Mesendoderm (in vitro differentiated cells): ENCODE results near the gene WDPCP.
"Not testable (repeated sequence)": the region's sequence is repeated elsewhere in the genome, so short reads cannot be mapped to it uniquely, and the experiment has no call there.

ENCODE experiments used
- DNase-seq: peaks from one replicate; pipeline ENCODE4 v3.0.0; 2013
- H2AK5ac ChIP-seq: 2 replicates; pipeline ENCODE4 v1.6.1; 2013; ENCODE audit warnings: low read length, inconsistent platforms
- H2BK120ac ChIP-seq: 2 replicates; pipeline ENCODE4 v1.6.1; 2013; ENCODE audit warnings: low read depth, mild to moderate bottlenecking, low read length, moderate library complexity, mixed read lengths
- H2BK15ac ChIP-seq: replicated peaks from 2 replicates; pipeline ENCODE4 v1.6.1; 2013; ENCODE audit warnings: low read depth, mild to moderate bottlenecking, moderate library complexity
- H2BK5ac ChIP-seq: 2 replicates; pipeline ENCODE4 v1.6.1; 2013; ENCODE audit warnings: low read length, inconsistent platforms
- H3K18ac ChIP-seq: 2 replicates; pipeline ENCODE4 v1.6.1; 2013; ENCODE audit warnings: mild to moderate bottlenecking, low read length, mixed read lengths
- H3K23ac ChIP-seq: one replicate; pipeline ENCODE4 v1.6.1; 2013; ENCODE audit warnings: low read length
- H3K27ac ChIP-seq: 2 replicates; pipeline ENCODE4 v1.5.1; 2013; ENCODE audit warnings: low read depth, mild to moderate bottlenecking, inconsistent platforms, low read length, moderate library complexity
- H3K27me3 ChIP-seq: 2 replicates; pipeline ENCODE4 v1.6.1; 2013; ENCODE audit warnings: low read length, control low read depth, mild to moderate bottlenecking, inconsistent platforms; ENCODE audit not compliant: insufficient read depth, poor library complexity
- H3K36me3 ChIP-seq: 2 replicates; pipeline ENCODE4 v1.6.1; 2013; ENCODE audit warnings: low read length, inconsistent platforms; ENCODE audit not compliant: control insufficient read depth, insufficient read depth
- H3K4ac ChIP-seq: one replicate; pipeline ENCODE4 v1.6.1; 2013; ENCODE audit warnings: low read depth, mild to moderate bottlenecking, low read length, moderate library complexity
- H3K4me1 ChIP-seq: 2 replicates; pipeline ENCODE4 v1.6.1; 2013; ENCODE audit warnings: low read depth, low read length, inconsistent platforms; ENCODE audit not compliant: control insufficient read depth
- H3K4me2 ChIP-seq: 2 replicates; pipeline ENCODE4 v1.6.1; 2013; ENCODE audit warnings: low read length
- H3K4me3 ChIP-seq: 2 replicates; pipeline ENCODE4 v1.5.1; 2013; ENCODE audit warnings: mild to moderate bottlenecking, low read length
- H3K56ac ChIP-seq: one replicate; pipeline ENCODE4 v1.6.1; 2013; ENCODE audit warnings: low read length
- H3K79me1 ChIP-seq: 2 replicates; pipeline ENCODE4 v1.6.1; 2013; ENCODE audit warnings: low read length, inconsistent platforms
- H3K79me2 ChIP-seq: 2 replicates; pipeline ENCODE4 v1.6.1; 2013; ENCODE audit warnings: mild to moderate bottlenecking, low read length; ENCODE audit not compliant: control insufficient read depth, insufficient read depth
- H3K9ac ChIP-seq: 2 replicates; pipeline ENCODE4 v1.6.1; 2013; ENCODE audit warnings: low read length, inconsistent platforms
- H4K5ac ChIP-seq: one replicate; pipeline ENCODE4 v1.6.1; 2013; ENCODE audit warnings: low read length
- H4K8ac ChIP-seq: one replicate; pipeline ENCODE4 v1.6.1; 2013; ENCODE audit warnings: low read depth, mild to moderate bottlenecking, control low read depth, low read length, moderate library complexity
- WGBS: extraction: QIAGEN DNeasy Blood & Tissue Kit; methylation state at CpG from one replicate; pipeline ENCODE4 v1.1.7; 2013; ENCODE audit warnings: low lambda C conversion rate, missing lambda C conversion rate; ENCODE audit not compliant: insufficient coverage; ENCODE audit errors: extremely low coverage; 5-methylcytosine and 5-hydroxymethylcytosine counted together

Gene WDPCP

DNA sequence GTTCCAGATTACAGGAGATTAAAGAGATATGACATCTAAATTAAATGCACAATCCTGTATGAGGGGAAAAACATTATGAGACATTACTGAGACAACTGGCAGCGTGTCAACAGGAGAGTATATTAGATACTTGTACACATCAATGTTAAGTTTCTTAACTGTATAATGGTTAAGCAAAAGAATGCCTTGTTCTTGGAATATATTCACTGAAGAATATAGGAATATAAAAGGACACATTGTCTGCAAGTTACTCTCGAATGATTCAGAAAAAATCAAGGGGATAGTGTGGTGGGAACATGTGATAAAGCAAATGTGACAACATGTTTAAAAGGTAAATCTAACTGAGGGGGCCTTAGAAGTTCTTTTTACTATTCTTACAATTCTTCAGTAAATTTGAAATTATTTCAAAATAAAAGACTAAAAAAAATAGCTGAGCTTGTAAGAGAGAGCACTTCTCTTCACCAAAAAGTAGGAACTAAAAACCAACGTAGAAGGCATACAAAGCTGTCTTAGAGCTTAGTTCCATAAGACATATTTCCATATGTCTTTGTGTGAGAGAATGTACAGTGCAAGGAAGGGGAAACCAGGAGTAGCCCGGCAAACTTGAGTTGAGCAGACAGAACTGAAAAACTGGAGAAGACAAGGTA lies 7.5 kb downstream of the WDPCP start:
- Histone ChIP-seq H3K23ac (no peak overlapping the region), H3K79me1 (no peaks in the 10 kb centered on the region), H4K5ac (no peak overlapping the region), H3K36me3 (no peaks in the 10 kb centered on the region), H2BK120ac (no peak overlapping the region), H3K4me1 (no peaks in the 10 kb centered on the region), H2BK15ac (peak overlapping the region; percentile 19), H3K4me3 (no peak overlapping the region), H3K79me2 (no peaks in the 10 kb centered on the region), H3K27me3 (no peaks in the 10 kb centered on the region), H3K18ac (peak overlapping the region; percentile 51), H3K4me2 (no peak overlapping the region), H3K9ac (no peak overlapping the region), H4K8ac (no peak overlapping the region), H2BK5ac (no peak overlapping the region), H3K56ac (no peak overlapping the region), H3K27ac (no peak overlapping the region), H3K4ac (no peak overlapping the region), H2AK5ac (no peak overlapping the region)
- DNase-seq = no peak
- no CpG with 5 or more reads among the region's 4 CpGs for WGBS

DNA sequence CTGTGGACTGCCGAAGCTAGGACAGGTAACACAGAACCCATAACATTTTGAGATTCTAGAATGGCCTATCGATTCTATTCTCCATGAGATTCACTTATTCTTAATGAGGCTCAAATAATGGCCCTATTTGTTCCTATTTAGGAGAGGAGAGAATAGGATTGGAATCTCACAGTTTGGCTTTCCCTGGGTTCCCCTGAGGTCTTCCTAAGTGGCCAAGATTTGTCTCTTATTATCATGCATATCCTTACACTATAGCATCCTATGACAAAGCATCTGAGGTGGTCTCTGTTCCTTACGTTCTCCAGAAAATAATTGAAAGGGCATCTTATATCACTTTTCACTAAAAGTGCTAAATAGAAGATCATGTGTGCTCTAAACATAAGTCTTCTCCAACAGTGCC lies 9.5 kb downstream of the WDPCP start:
- Histone ChIP-seq H3K79me2 (no peaks in the 10 kb centered on the region), H2AK5ac (no peak overlapping the region), H3K27me3 (no peaks in the 10 kb centered on the region), H4K8ac (no peak overlapping the region), H3K27ac (no peak overlapping the region), H3K56ac (no peak overlapping the region), H3K4ac (no peak overlapping the region), H3K4me3 (no peak overlapping the region), H3K79me1 (no peaks in the 10 kb centered on the region), H2BK15ac (no peak overlapping the region), H4K5ac (no peak overlapping the region), H3K36me3 (no peaks in the 10 kb centered on the region), H3K18ac (no peak overlapping the region), H3K23ac (no peak overlapping the region), H2BK120ac (no peak overlapping the region), H3K4me1 (no peaks in the 10 kb centered on the region), H2BK5ac (no peak overlapping the region), H3K4me2 (no peak overlapping the region), H3K9ac (no peak overlapping the region)
- no peak for DNase-seq
- WGBS = no CpG with 5 or more reads among the region's 3 CpGs

- Histone ChIP-seq H3K56ac (no peak overlapping the region), H3K4me1 (no peaks in the 10 kb centered on the region), H3K79me1 (no peaks in the 10 kb centered on the region), H3K27me3 (no peaks in the 10 kb centered on the region), H3K4me3 (no peak overlapping the region), H3K27ac (no peak overlapping the region), H3K9ac (no peak overlapping the region), H3K36me3 (no peaks in the 10 kb centered on the region), H2BK15ac (no peak overlapping the region), H3K4me2 (no peak overlapping the region), H2AK5ac (no peak overlapping the region), H4K8ac (no peak overlapping the region), H3K79me2 (no peaks in the 10 kb centered on the region), H3K4ac (no peak overlapping the region), H3K18ac (no peak overlapping the region), H4K5ac (no peak overlapping the region), H2BK5ac (no peak overlapping the region), H3K23ac (no peak overlapping the region), H2BK120ac (no peak overlapping the region)
- no peak for DNase-seq
These were observed 11.7 kb downstream of the WDPCP start for GRCh38 chr2:63576546-63576945.

- H3K79me2 ChIP-seq, H2AK5ac ChIP-seq, H2BK5ac ChIP-seq, H4K5ac ChIP-seq, H3K27me3 ChIP-seq, H3K36me3 ChIP-seq, H3K79me1 ChIP-seq, H2BK120ac ChIP-seq, H3K4me1 ChIP-seq, H3K4ac ChIP-seq, H3K56ac ChIP-seq, H3K4me2 ChIP-seq, H4K8ac ChIP-seq, H2BK15ac ChIP-seq, H3K27ac ChIP-seq, H3K18ac ChIP-seq, H3K9ac ChIP-seq, H3K23ac ChIP-seq, DNase-seq, H3K4me3 ChIP-seq: not testable (repeated sequence)
- no CpG with 5 or more reads among the region's 13 CpGs for WGBS
These were observed 14.4 kb downstream of the WDPCP start for GRCh38 chr2:63573726-63574345.

GRCh38 chr2:63573026-63573425 lies 15.3 kb downstream of the WDPCP start:
- H3K27me3 ChIP-seq, H4K5ac ChIP-seq, H3K79me1 ChIP-seq, H3K56ac ChIP-seq, DNase-seq, H2BK5ac ChIP-seq, H4K8ac ChIP-seq, H3K27ac ChIP-seq, H3K36me3 ChIP-seq, H3K79me2 ChIP-seq, H3K4me1 ChIP-seq, H2AK5ac ChIP-seq, H3K23ac ChIP-seq, H3K9ac ChIP-seq, H3K4ac ChIP-seq, H3K4me3 ChIP-seq, H2BK15ac ChIP-seq, H3K4me2 ChIP-seq: not testable (repeated sequence)
- Histone ChIP-seq H2BK120ac (peak overlapping the region; percentile 12), H3K18ac (peak overlapping the region; percentile 51)
- WGBS = no CpG with 5 or more reads among the region's 3 CpGs

DNA sequence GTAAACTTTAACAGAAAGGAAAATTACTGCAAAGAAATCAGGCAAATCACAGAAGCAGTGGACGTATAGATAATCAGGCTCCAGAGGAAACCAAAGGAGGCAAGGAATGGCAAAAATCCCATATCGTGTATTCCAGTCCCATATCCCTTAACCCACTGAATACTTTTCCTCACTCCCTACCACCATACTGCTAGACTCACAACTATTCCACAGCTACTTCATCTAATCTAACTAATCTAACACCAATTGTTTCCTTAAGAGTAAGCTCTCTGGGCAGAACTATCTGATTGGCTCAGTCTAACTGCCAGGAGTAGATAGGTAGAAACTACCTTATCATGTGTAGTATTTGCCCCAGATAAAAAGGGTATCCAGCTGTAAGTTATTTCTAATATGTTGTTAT lies 16.3 kb downstream of the WDPCP start:
- H3K79me1 ChIP-seq = no peaks in the 10 kb centered on the region
- no peak overlapping the region for H3K27ac ChIP-seq
- H3K18ac ChIP-seq = no peak overlapping the region
- H3K23ac ChIP-seq = no peak overlapping the region
- H4K8ac ChIP-seq = no peak overlapping the region
- WGBS = no CpG with 5 or more reads among the region's 2 CpGs
- no peaks in the 10 kb centered on the region for H3K36me3 ChIP-seq
- no peaks in the 10 kb centered on the region for H3K79me2 ChIP-seq
- H3K27me3 ChIP-seq = no peaks in the 10 kb centered on the region
- H3K56ac ChIP-seq = no peak overlapping the region
- DNase-seq = peak; percentile 93
- H2BK5ac ChIP-seq = no peak overlapping the region
- H2BK120ac ChIP-seq = no peak overlapping the region
- H3K4me2 ChIP-seq = no peak overlapping the region
- H3K4ac ChIP-seq = no peak overlapping the region
- H2AK5ac ChIP-seq = no peak overlapping the region
- no peaks in the 10 kb centered on the region for H3K4me1 ChIP-seq
- no peak overlapping the region for H3K9ac ChIP-seq
- no peak overlapping the region for H3K4me3 ChIP-seq
- H4K5ac ChIP-seq = no peak overlapping the region
- H2BK15ac ChIP-seq = no peak overlapping the region
